ENCODE data around the gene IDS.
"Not testable (repeated sequence)": the region's sequence is repeated elsewhere in the genome, so short reads cannot be mapped to it uniquely, and the experiment has no call there.

The IDS gene

GRCh38 chrX:149526318-149527033 is 21.4 kb upstream of the IDS start:
- peak in 1 of 2 donors; percentile 32 for DNase-seq

- not testable (repeated sequence) for DNase-seq
Observed at GRCh38 chrX:149525903-149526302, 20.8 kb upstream of the IDS start.

- DNase-seq = peak; percentile 64 to 72
Observed at GRCh38 chrX:149525389-149525788, 20.3 kb upstream of the IDS start.

GRCh38 chrX:149522916-149523315 is 17.8 kb upstream of the IDS start:
- DNase-seq = no peak

GRCh38 chrX:149521438-149521837 is 16.3 kb upstream of the IDS start:
- DNase-seq = no peak

GRCh38 chrX:149520636-149521277 is 15.7 kb upstream of the IDS start:
- not testable (repeated sequence) for DNase-seq

GRCh38 chrX:149518236-149518635 is 13.1 kb upstream of the IDS start:
- no peak for DNase-seq

- no peak for DNase-seq
Observed at GRCh38 chrX:149517308-149517707, 12.2 kb upstream of the IDS start.

- no peak for DNase-seq
Observed at GRCh38 chrX:149516604-149517003, 11.5 kb upstream of the IDS start.

- DNase-seq = peak in 1 of 2 donors; percentile 5
Observed at GRCh38 chrX:149515954-149516602, 11.0 kb upstream of the IDS start.

GRCh38 chrX:149513825-149514428 is 8.8 kb upstream of the IDS start:
- DNase-seq = peak; percentile 4 to 24

GRCh38 chrX:149512225-149512885 is 7.2 kb upstream of the IDS start:
- DNase-seq = peak; percentile 56 to 62

GRCh38 chrX:149511081-149511480 is 6.0 kb upstream of the IDS start:
- no peak for DNase-seq

- DNase-seq = peak; percentile 18 to 28
Observed at GRCh38 chrX:149510386-149510785, 5.3 kb upstream of the IDS start.

GRCh38 chrX:149508467-149508866 is 3.4 kb upstream of the IDS start:
- no peak for DNase-seq

- DNase-seq = no peak
Observed at GRCh38 chrX:149506349-149506748, 1.2 kb upstream of the IDS start.

- no peak for DNase-seq
Observed at GRCh38 chrX:149505671-149506070, 565 bp upstream of the IDS start.

GRCh38 chrX:149504226-149504914 is 736 bp downstream of the IDS start:
- peak; percentile 32 to 49 for DNase-seq

- peak; percentile 55 to 70 for DNase-seq
Observed at GRCh38 chrX:149503446-149503845, 1.7 kb downstream of the IDS start.

GRCh38 chrX:149502923-149503322 is 2.2 kb downstream of the IDS start:
- DNase-seq = not testable (repeated sequence)

- DNase-seq = no peak
Observed at GRCh38 chrX:149499766-149500165, 5.3 kb downstream of the IDS start.

GRCh38 chrX:149498767-149499166 is 6.3 kb downstream of the IDS start:
- no peak for DNase-seq
